Peyer's patch (tissue), 4 donors: Measurements from ENCODE around the gene BIRC7.
A peak's percentile ranks its signal among the peaks of the same experiment; 100 is the strongest.

Experiments
- CTCF ChIP-seq, 6 experiments: fragments of 450-650 bp in 4 of 6; fragments of 200-600 bp in 2 of 6; sonication (generic) in 1 of 6; IDR thresholded peaks; one replicate each; pipeline ENCODE4 v1.5.1; 2017 to 2019; ENCODE audit warnings: antibody characterized with exemption in 6 of 6, mild to moderate bottlenecking in 3 of 6, moderate library complexity in 1 of 6
- POLR2A ChIP-seq, 2 donors: fragments of 450-650 bp; IDR thresholded peaks; one replicate each; pipeline ENCODE4 v1.5.1; 2017; ENCODE audit warnings: antibody characterized with exemption in 2 of 2, mild to moderate bottlenecking in 2 of 2, moderate library complexity in 2 of 2

GRCh38 chr20:63216041-63216848, 19.5 kb upstream of the BIRC7 start, which contains the start of gene YTHDF1:
- TF ChIP-seq CTCF (IDR thresholded peaks at IDR 0.05): no peak
- TF ChIP-seq POLR2A (IDR thresholded peaks at IDR 0.05): peak; percentile 50 to 62
